HCT116 (cell line): ENCODE results near the gene PIN1.

Experiments used
- CEBPB ChIP-seq: IDR thresholded peaks from 2 replicates; pipeline ENCODE4 v1.6.1; 2012; ENCODE audit warnings: low read depth
- CTCF ChIP-seq, 3 experiments: fragments of 200-600 bp in 1 of 3; sonication (generic) in 1 of 3; IDR thresholded peaks in 2 of 3; conservative IDR thresholded peaks in 1 of 3; 2 replicates each; pipeline ENCODE4 v1.5.1; 2012 to 2017; ENCODE audit warnings: low read depth in 2 of 3, low read length in 2 of 3, antibody characterized with exemption in 1 of 3, borderline replicate concordance in 1 of 3, control low read depth in 1 of 3, mild to moderate bottlenecking in 1 of 3, mixed read lengths in 1 of 3, mixed run types in 1 of 3, moderate library complexity in 1 of 3; ENCODE audit not compliant: insufficient read depth in 1 of 3
- MAX ChIP-seq: IDR thresholded peaks from 2 replicates; pipeline ENCODE4 v1.6.1; 2012
- POLR2A ChIP-seq: IDR thresholded peaks from 2 replicates; pipeline ENCODE4 v1.7.0; 2011; ENCODE audit warnings: borderline replicate concordance; ENCODE audit not compliant: insufficient read depth, insufficient read length; ENCODE audit errors: extremely low read depth
- POLR2AphosphoS5 ChIP-seq: IDR thresholded peaks from 2 replicates; pipeline ENCODE4 v1.6.1; 2011; ENCODE audit warnings: mild to moderate bottlenecking, low read depth, low read length, moderate library complexity
- RAD21 ChIP-seq: IDR thresholded peaks from 2 replicates; pipeline ENCODE4 v1.6.1; 2012; ENCODE audit warnings: low read depth, mild to moderate bottlenecking
- REST ChIP-seq: IDR thresholded peaks from 2 replicates; pipeline ENCODE4 v1.6.1; 2012; ENCODE audit warnings: low read depth
- TCF7L2 ChIP-seq: IDR thresholded peaks from 2 replicates; pipeline ENCODE4 v1.7.0; 2011; ENCODE audit warnings: borderline replicate concordance, inconsistent platforms; ENCODE audit not compliant: insufficient read depth, insufficient read length; ENCODE audit errors: extremely low read depth

GRCh38 chr19:9875031-9875627 is 40.0 kb downstream of the PIN1 start:
- TF ChIP-seq POLR2A, result no peak
- TF ChIP-seq REST, result no peak
- no peak for TF ChIP-seq CEBPB
- no peak for TF ChIP-seq POLR2AphosphoS5
- no peak for TF ChIP-seq MAX
- TF ChIP-seq CTCF (IDR thresholded peaks at IDR 0.05 in 2 of 3, conservative IDR thresholded peaks at IDR 0.05 in 1 of 3; ENCODE audit: borderline replicate concordance in 1 of 3, insufficient read depth in 1 of 3, low read depth in 2 of 3, low read length in 2 of 3), result no peak
- no peak for TF ChIP-seq RAD21
- no peak for TF ChIP-seq TCF7L2
